ENCODE measurements around the gene KCNK5. TPM values are rescaled to one million over a fixed set of nuclear protein-coding genes. Genes with fewer than 3 reads are reported as not detected.

Gene KCNK5
- total and polyA plus RNA-seq, 2 of the 8 experiments (the other 6 are each of a cell fraction or from before 2014, with no cell fraction given) = 20.9 to 44.3 TPM

DNA sequence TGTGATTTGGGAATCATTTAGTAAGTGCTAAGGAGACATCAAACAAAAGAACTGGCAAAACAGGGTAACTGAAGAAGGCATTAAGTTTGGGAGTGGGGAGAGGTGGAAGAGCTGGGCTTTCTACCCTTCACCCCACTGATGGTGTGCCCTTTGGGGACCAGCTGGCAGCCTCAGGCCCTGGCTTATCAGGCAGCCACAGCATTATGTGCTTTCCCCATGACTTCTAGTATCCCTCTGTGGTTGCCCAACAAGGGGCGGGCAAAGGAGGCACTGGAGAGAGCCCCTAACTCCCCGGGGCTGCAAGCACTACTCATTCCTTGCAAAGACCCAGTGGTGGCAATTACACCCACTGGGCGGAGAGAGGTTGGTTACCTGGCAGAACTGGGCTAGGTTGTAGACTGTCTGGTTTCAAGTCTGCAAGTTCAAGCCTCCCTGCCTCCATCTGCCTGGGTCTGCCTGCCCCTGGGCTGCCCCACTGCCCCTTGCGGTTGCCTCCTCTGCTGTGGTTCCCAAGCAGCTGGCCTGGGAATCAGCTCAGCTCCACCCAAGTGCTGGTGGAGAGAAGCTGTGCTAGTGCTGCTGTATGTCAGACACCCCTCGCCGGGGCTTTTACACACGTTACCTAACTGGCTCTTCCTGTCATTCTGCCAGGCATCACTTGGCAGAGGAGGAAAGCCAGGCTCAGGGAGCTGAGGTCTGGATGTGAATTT, 29.9 kb downstream of the KCNK5 start:
- Histone ChIP-seq H3K4me2 (ENCODE audit: insufficient read depth in 1 of 2, low read depth in 2 of 2, low read length in 2 of 2) (no peak overlapping the region), H3K27me3 (replicated peaks in 1 of 4; ENCODE audit: control insufficient read depth in 3 of 4, extremely low read depth in 1 of 4, insufficient read depth in 3 of 4, low read length in 3 of 4) (no peaks in the 10 kb centered on the region), H2AK5ac (ENCODE audit: low read depth, low read length) (no peak overlapping the region), H3K4ac (replicated peaks; ENCODE audit: insufficient read length, low read depth, low read length) (no peak overlapping the region), H2BK12ac (ENCODE audit: low read depth, low read length) (no peak overlapping the region), H3K9me3 (ENCODE audit: insufficient read depth in 2 of 2, low read depth in 1 of 2, low read length in 1 of 2) (no peaks in the 10 kb centered on the region), H4K91ac (replicated peaks; ENCODE audit: insufficient read length, low read length) (no peak overlapping the region), H3K79me2 (ENCODE audit: control insufficient read depth in 1 of 2, insufficient read depth in 2 of 2, low read length in 2 of 2) (peaks cover 9 to 94% of the 10 kb centered on the region in 2 experiments; a peak in 3 of 4 replicates), H4K8ac (ENCODE audit: extremely low read depth, insufficient read depth, low read length) (no peak overlapping the region), H3K23ac (ENCODE audit: insufficient read length) (no peak overlapping the region), H3K18ac (ENCODE audit: extremely low read depth, low read length) (no peak overlapping the region), H3K9ac (replicated peaks in 1 of 4; ENCODE audit: extremely low read depth in 1 of 4, low read depth in 3 of 4, low read length in 3 of 4) (no peak overlapping the region), H3K36me3 (ENCODE audit: control insufficient read depth in 2 of 4, insufficient read depth in 4 of 4, low read length in 3 of 4) (peaks cover 16 to 22% (median 20%) of the 10 kb centered on the region in 4 experiments; a peak in 7 of 8 replicates), H2BK15ac (ENCODE audit: low read length) (no peak overlapping the region), H4K5ac (ENCODE audit: insufficient read length, low read depth, low read length) (no peak overlapping the region), H2BK20ac (ENCODE audit: low read length) (no peak overlapping the region), H3K4me3 (ENCODE audit: extremely low read depth in 1 of 4, insufficient read depth in 2 of 4, low read depth in 3 of 4, low read length in 4 of 4) (no peak overlapping the region), H3K14ac (ENCODE audit: insufficient read length) (no peak overlapping the region), H3K4me1 (replicated peaks in 1 of 4; ENCODE audit: control insufficient read depth in 3 of 4, insufficient read depth in 4 of 4, low read length in 3 of 4) (peaks cover 6 to 23% (median 18%) of the 10 kb centered on the region in 4 experiments), H2AFZ (ENCODE audit: low read length) (no peak overlapping the region), H3K56ac (replicated peaks; ENCODE audit: insufficient read length, low read depth, low read length) (no peak overlapping the region), H2BK5ac (ENCODE audit: low read depth, low read length) (no peak overlapping the region), H4K20me1 (replicated peaks in 1 of 2; ENCODE audit: control insufficient read depth in 1 of 2, insufficient read depth in 2 of 2, low read length in 2 of 2) (peaks cover 20 to 53% of the 10 kb centered on the region in 2 experiments), H3K23me2 (ENCODE audit: low read depth, low read length) (no peaks in the 10 kb centered on the region), H3K27ac (ENCODE audit: low read depth, low read length) (no peak overlapping the region), H2BK120ac (replicated peaks; ENCODE audit: low read depth, low read length) (no peak overlapping the region), H3K79me1 (ENCODE audit: low read depth, low read length) (peaks cover 35% of the 10 kb centered on the region)
- ChIA-PET POLR2A (ENCODE audit: partially characterized antibody) (interaction anchor here (1.5 kb wide), 1 partner anchor 26 kb away, joined by 3 read pairs; no protein-coding TSS in a partner anchor), CTCF (ENCODE audit: partially characterized antibody) (interaction anchor here (0.6 to 72.8 kb wide), 10 partner anchors 1 to 97 kb away, joined by 3 to 1738 read pairs (median 6); partner anchors contain the start of genes KCNK17 and KCNK5)
- no peak for FAIRE-seq
- WGBS, 2 experiments (ENCODE audit: extremely low coverage in 1 of 2, insufficient coverage in 1 of 2, insufficient read length in 1 of 2, insufficient replicate concordance in 2 of 2, low coverage in 1 of 2, low lambda C conversion rate in 2 of 2, missing lambda C conversion rate in 1 of 2) = 81% methylated on average over 7 of the region's 7 CpGs; no CpG with 5 or more reads in 1 of the 2 experiments
- DNase-seq (ENCODE audit: low read depth in 1 of 2, low spot score in 2 of 2) = no peak
- TF ChIP-seq TAF1 (IDR thresholded peaks at IDR 0.05; ENCODE audit: low read depth, low read length) = no peak
- no peak for TF ChIP-seq JUN (IDR thresholded peaks at IDR 0.05; ENCODE audit: low read depth, low read length)
- no peak for TF ChIP-seq CTBP2 (IDR thresholded peaks at IDR 0.05; ENCODE audit: borderline replicate concordance, insufficient read depth, insufficient read length, low read length)
- no peak for TF ChIP-seq CEBPB (IDR thresholded peaks at IDR 0.05; ENCODE audit: low read depth, low read length)
- no peak for TF ChIP-seq BRCA1 (IDR thresholded peaks at IDR 0.05; ENCODE audit: low read depth, low read length)
- no peak for TF ChIP-seq TEAD4 (IDR thresholded peaks at IDR 0.05; ENCODE audit: low read depth, low read length)
- no peak for TF ChIP-seq CHD1 (IDR thresholded peaks at IDR 0.05; ENCODE audit: low read depth, low read length)
- TF ChIP-seq SUZ12 (IDR thresholded peaks at IDR 0.05; ENCODE audit: low read length) = no peak
- TF ChIP-seq SIRT6 (IDR thresholded peaks at IDR 0.05; ENCODE audit: low read length) = no peak
- TF ChIP-seq MAFK (IDR thresholded peaks at IDR 0.05; ENCODE audit: low read depth, low read length) = no peak
- TF ChIP-seq SRF (IDR thresholded peaks at IDR 0.05; ENCODE audit: low read depth, low read length) = no peak
- TF ChIP-seq CREB1 (IDR thresholded peaks at IDR 0.05) = no peak
- no peak for TF ChIP-seq TCF12 (IDR thresholded peaks at IDR 0.05; ENCODE audit: low read depth, low read length)
- TF ChIP-seq TBP (IDR thresholded peaks at IDR 0.05; ENCODE audit: low read depth, low read length) = no peak
- no peak for TF ChIP-seq EZH2 (IDR thresholded peaks at IDR 0.05; ENCODE audit: low read depth, low read length, severe bottlenecking)
